Right atrium auricular region (tissue), 2 donors: ENCODE data around the gene TMEM245. TPM values are rescaled to one million over a fixed set of nuclear protein-coding genes. Genes with fewer than 3 reads are reported as not detected.

Experiments
- DNase-seq: peaks from one replicate; pipeline ENCODE4 v3.0.0-alpha.2; 2019; ENCODE audit warnings: low spot score
- H3K27ac ChIP-seq, 2 donors: fragments of 200-600 bp; sonication (generic); 1 replicate in 1 of 2; 2 replicates in 1 of 2; pipeline ENCODE4 v1.5.1; 2016 to 2019
- H3K27me3 ChIP-seq, 2 donors: fragments of 200-600 bp; sonication (generic); one replicate each; pipeline versions ENCODE4 v1.5.1 to v1.6.0; 2017 to 2019
- H3K36me3 ChIP-seq: fragments of 200-600 bp; sonication (generic); one replicate; pipeline ENCODE4 v1.5.1; 2016
- H3K4me1 ChIP-seq, 2 donors: fragments of 200-600 bp; sonication (generic); one replicate each; pipeline versions ENCODE4 v1.5.1 to v1.6.0; 2017 to 2019
- H3K4me3 ChIP-seq, 2 donors: fragments of 200-600 bp; sonication (generic); 1 replicate in 1 of 2; 2 replicates in 1 of 2; pipeline ENCODE4 v1.5.1; 2017 to 2019; ENCODE audit warnings: mild to moderate bottlenecking in 1 of 2, moderate library complexity in 1 of 2
- H3K9me3 ChIP-seq, 2 donors: fragments of 200-600 bp; sonication (generic); one replicate each; pipeline ENCODE4 v1.5.1; 2019
- CTCF ChIP-seq, 2 donors: fragments of 200-600 bp; sonication (generic); IDR thresholded peaks; one replicate each; pipeline ENCODE4 v1.5.1; 2019; ENCODE audit warnings: antibody characterized with exemption in 2 of 2
- total RNA-seq, 2 donors: library from RNA; depleted of rRNA; stranded (reverse); fragments of >200 nt; gene quantifications; one replicate each; pipeline ENCODE4 v1.1.0, GENCODE V29; 2016

Gene TMEM245
- total RNA-seq, 2 donors from 2014 or later: 89.0 to 95.1 TPM

GRCh38 chr9:109083141-109083540 lies 36.6 kb downstream of the TMEM245 start:
- no peak for TF ChIP-seq CTCF (IDR thresholded peaks at IDR 0.05)
- no peak overlapping the region for H3K4me3 ChIP-seq
- peaks cover 22% of the 10 kb centered on the region for H3K36me3 ChIP-seq
- no peaks in the 10 kb centered on the region for H3K9me3 ChIP-seq
- no peaks in the 10 kb centered on the region for H3K27me3 ChIP-seq
- DNase-seq: no peak
- H3K4me1 ChIP-seq: no peaks in the 10 kb centered on the region
- H3K27ac ChIP-seq: no peak overlapping the region

- Histone ChIP-seq H3K4me1 (no peaks in the 10 kb centered on the region), H3K4me3 (no peak overlapping the region), H3K27me3 (no peaks in the 10 kb centered on the region), H3K27ac (no peak overlapping the region), H3K36me3 (peaks cover 22% of the 10 kb centered on the region), H3K9me3 (no peaks in the 10 kb centered on the region)
- no peak for TF ChIP-seq CTCF (IDR thresholded peaks at IDR 0.05)
- no peak for DNase-seq
These were observed 37.6 kb downstream of the TMEM245 start for GRCh38 chr9:109082091-109082620.

GRCh38 chr9:109074236-109074889 lies 45.4 kb downstream of the TMEM245 start:
- no peak for DNase-seq
- no peak for TF ChIP-seq CTCF (IDR thresholded peaks at IDR 0.05)
- no peaks in the 10 kb centered on the region for H3K4me1 ChIP-seq
- no peak overlapping the region for H3K4me3 ChIP-seq
- H3K9me3 ChIP-seq: no peaks in the 10 kb centered on the region
- H3K27me3 ChIP-seq: no peaks in the 10 kb centered on the region
- no peak overlapping the region for H3K27ac ChIP-seq
- peaks cover 47% of the 10 kb centered on the region for H3K36me3 ChIP-seq

- Histone ChIP-seq H3K9me3 (no peaks in the 10 kb centered on the region), H3K27ac (no peak overlapping the region), H3K27me3 (no peaks in the 10 kb centered on the region), H3K4me3 (no peak overlapping the region), H3K4me1 (no peaks in the 10 kb centered on the region), H3K36me3 (peaks cover 48% of the 10 kb centered on the region)
- TF ChIP-seq CTCF (IDR thresholded peaks at IDR 0.05): no peak
- no peak for DNase-seq
These were observed 46.8 kb downstream of the TMEM245 start for GRCh38 chr9:109072821-109073435.

GRCh38 chr9:109072133-109072692 lies 47.5 kb downstream of the TMEM245 start:
- Histone ChIP-seq H3K27me3 (no peaks in the 10 kb centered on the region), H3K4me3 (no peak overlapping the region), H3K4me1 (no peaks in the 10 kb centered on the region), H3K9me3 (no peaks in the 10 kb centered on the region), H3K27ac (no peak overlapping the region), H3K36me3 (peaks cover 56% of the 10 kb centered on the region)
- TF ChIP-seq CTCF (IDR thresholded peaks at IDR 0.05): no peak
- DNase-seq: no peak
